HepG2 (cell line): ENCODE results near the gene GCN1. TPM values are rescaled to one million over a fixed set of nuclear protein-coding genes. Genes with fewer than 3 reads are reported as not detected.

Source experiments
- ELF3 ChIP-seq: IDR thresholded peaks from 2 replicates; pipeline ENCODE4 v1.6.1; 2016; ENCODE audit warnings: missing genetic modification reagents, missing compliant biosample characterization
- ERF ChIP-seq: IDR thresholded peaks from 2 replicates; pipeline ENCODE4 v1.6.1; 2018; ENCODE audit warnings: missing biosample characterization, missing genetic modification reagents
- FIP1L1 ChIP-seq: fragments of 200-400 bp; formaldehyde crosslinking; IDR thresholded peaks from 2 replicates; pipeline ENCODE4 v1.6.1; 2018; ENCODE audit warnings: low read depth, mild to moderate bottlenecking, low read length, moderate library complexity, borderline replicate concordance; ENCODE audit not compliant: insufficient read depth
- FOSL2 ChIP-seq: sonication (generic); formaldehyde crosslinking; IDR thresholded peaks from 2 replicates; pipeline ENCODE4 v1.4.0; 2020; ENCODE audit warnings: missing genetic modification reagents
- FOXK1 ChIP-seq: sonication (generic); formaldehyde crosslinking; IDR thresholded peaks from 2 replicates; pipeline ENCODE4 v1.4.0; 2020; ENCODE audit warnings: low read depth, missing genetic modification reagents, borderline replicate concordance
- HDAC2 ChIP-seq: sonication (generic); formaldehyde crosslinking; IDR thresholded peaks from 2 replicates; pipeline ENCODE4 v1.4.0; 2020; ENCODE audit warnings: missing genetic modification reagents
- HNRNPUL1 ChIP-seq: fragments of 200-400 bp; formaldehyde crosslinking; IDR thresholded peaks from 2 replicates; pipeline ENCODE4 v1.6.1; 2017; ENCODE audit warnings: low read depth, mild to moderate bottlenecking, low read length, moderate library complexity
- KMT2A ChIP-seq: sonication (generic); formaldehyde crosslinking; IDR thresholded peaks from 2 replicates; pipeline ENCODE4 v1.4.0; 2020; ENCODE audit warnings: missing genetic modification reagents
- MBNL3 ChIP-seq: fragments of 250-450 bp; sonication (Bioruptor Pico); conservative IDR thresholded peaks from 2 replicates; pipeline ENCODE4 v1.8.0; 2022; ENCODE audit warnings: mild to moderate bottlenecking, inconsistent platforms
- NFKB2 ChIP-seq: sonication (generic); formaldehyde crosslinking; IDR thresholded peaks from 2 replicates; pipeline ENCODE4 v1.4.0; 2020; ENCODE audit warnings: missing genetic modification reagents, borderline replicate concordance
- PHF21A ChIP-seq: sonication (generic); formaldehyde crosslinking; IDR thresholded peaks from 2 replicates; pipeline ENCODE4 v1.5.0; 2020; ENCODE audit warnings: mild to moderate bottlenecking, missing genetic modification reagents
- SALL2 ChIP-seq: sonication (generic); formaldehyde crosslinking; IDR thresholded peaks from 2 replicates; pipeline ENCODE4 v1.8.1; 2023; ENCODE audit warnings: mild to moderate bottlenecking, missing genetic modification reagents, inconsistent platforms
- SMAD1 ChIP-seq: sonication (generic); formaldehyde crosslinking; IDR thresholded peaks from 2 replicates; pipeline ENCODE4 v1.4.0; 2020; ENCODE audit warnings: missing genetic modification reagents, low read depth, mild to moderate bottlenecking, borderline replicate concordance
- SMAD9 ChIP-seq: sonication (generic); formaldehyde crosslinking; IDR thresholded peaks from 2 replicates; pipeline ENCODE4 v1.5.1; 2020; ENCODE audit warnings: mild to moderate bottlenecking, missing genetic modification reagents
- STAG1 ChIP-seq: sonication (generic); formaldehyde crosslinking; IDR thresholded peaks from 2 replicates; pipeline ENCODE4 v1.4.0; 2020; ENCODE audit warnings: missing genetic modification reagents
- TAF15 ChIP-seq: fragments of 200-400 bp; formaldehyde crosslinking; IDR thresholded peaks from one replicate; pipeline ENCODE4 v1.6.1; 2018; ENCODE audit warnings: mild to moderate bottlenecking, low read depth, low read length; ENCODE audit not compliant: poor library complexity, severe bottlenecking
- TSC22D2 ChIP-seq: sonication (generic); formaldehyde crosslinking; IDR thresholded peaks from 2 replicates; pipeline ENCODE4 v1.5.1; 2020; ENCODE audit warnings: missing genetic modification reagents, mild to moderate bottlenecking, borderline replicate concordance
- ZFP1 ChIP-seq: IDR thresholded peaks from 2 replicates; pipeline ENCODE4 v1.6.1; 2016
- ZFP36L2 ChIP-seq: sonication (generic); formaldehyde crosslinking; IDR thresholded peaks from 2 replicates; pipeline ENCODE4 v1.4.0; 2020; ENCODE audit warnings: missing genetic modification reagents
- ZFY ChIP-seq: sonication (generic); formaldehyde crosslinking; IDR thresholded peaks from 2 replicates; pipeline ENCODE4 v1.4.0; 2020; ENCODE audit warnings: missing genetic modification reagents
- ZNF207 ChIP-seq: fragments of 450-650 bp; IDR thresholded peaks from 2 replicates; pipeline ENCODE4 v1.6.1; 2016; ENCODE audit warnings: antibody characterized with exemption, borderline replicate concordance
- ZNF225 ChIP-seq: sonication (generic); formaldehyde crosslinking; IDR thresholded peaks from 2 replicates; pipeline ENCODE4 v1.4.0; 2020; ENCODE audit warnings: mild to moderate bottlenecking, missing genetic modification reagents
- ZNF263 ChIP-seq: sonication (generic); formaldehyde crosslinking; IDR thresholded peaks from 2 replicates; pipeline ENCODE4 v1.4.0; 2020; ENCODE audit warnings: missing genetic modification reagents
- ZNF331 ChIP-seq: sonication (generic); formaldehyde crosslinking; IDR thresholded peaks from 2 replicates; pipeline ENCODE4 v1.4.0; 2020; ENCODE audit warnings: missing genetic modification reagents
- ZNF652 ChIP-seq: IDR thresholded peaks from 2 replicates; pipeline ENCODE4 v1.6.1; 2016; ENCODE audit warnings: low read depth, borderline replicate concordance
- ZSCAN9 ChIP-seq: IDR thresholded peaks from 2 replicates; pipeline ENCODE4 v1.6.1; 2016; ENCODE audit warnings: borderline replicate concordance
- ZZZ3 ChIP-seq: sonication (generic); formaldehyde crosslinking; IDR thresholded peaks from 2 replicates; pipeline ENCODE4 v1.4.0; 2020; ENCODE audit warnings: missing genetic modification reagents, mild to moderate bottlenecking, borderline replicate concordance
- polyA plus RNA-seq, 8 experiments: library from polyadenylated mRNA; depleted of rRNA in 3 of 8; stranded (reverse) in 7 of 8; unstranded in 1 of 8; fragments of >200 nt; fragmentation: Illumina TruSeq in 4 of 8; extraction: Trizol in 4 of 8; gene quantifications; 2 replicates each; pipeline versions ENCODE4 v1.2.1 to v1.2.3, GENCODE V29; 2011 to 2016; ENCODE audit warnings: low read depth in 4 of 8, missing spikeins in 1 of 8, mixed read lengths in 1 of 8; ENCODE audit not compliant: insufficient read depth in 1 of 8
- total RNA-seq, 5 experiments: library from RNA; depleted of rRNA; stranded (reverse); fragments of >200 nt; fragmentation: Illumina TruSeq; extraction: Trizol; gene quantifications; 2 replicates each; pipeline ENCODE4 v1.2.3, GENCODE V29; 2016; ENCODE audit warnings: low read depth in 1 of 5
- TF ChIP-seq, protein P1 (sequence below): sonication (generic); formaldehyde crosslinking; conservative IDR thresholded peaks from 2 replicates; pipeline ENCODE4 v1.4.0; 2020; ENCODE audit warnings: missing genetic modification reagents
- TF ChIP-seq, protein P2 (sequence below): sonication (generic); formaldehyde crosslinking; IDR thresholded peaks from 2 replicates; pipeline ENCODE4 v1.8.0; 2023; ENCODE audit warnings: mild to moderate bottlenecking, missing genetic modification reagents
- TF ChIP-seq, protein P3 (sequence below): IDR thresholded peaks from 2 replicates; pipeline ENCODE4 v1.6.1; 2018; ENCODE audit warnings: missing genetic modification reagents

Gene GCN1
- total and polyA plus RNA-seq, 2 of the 13 experiments (the other 11 are each of a cell fraction or from before 2014, with no cell fraction given): 58.2 to 83.0 TPM

DNA sequence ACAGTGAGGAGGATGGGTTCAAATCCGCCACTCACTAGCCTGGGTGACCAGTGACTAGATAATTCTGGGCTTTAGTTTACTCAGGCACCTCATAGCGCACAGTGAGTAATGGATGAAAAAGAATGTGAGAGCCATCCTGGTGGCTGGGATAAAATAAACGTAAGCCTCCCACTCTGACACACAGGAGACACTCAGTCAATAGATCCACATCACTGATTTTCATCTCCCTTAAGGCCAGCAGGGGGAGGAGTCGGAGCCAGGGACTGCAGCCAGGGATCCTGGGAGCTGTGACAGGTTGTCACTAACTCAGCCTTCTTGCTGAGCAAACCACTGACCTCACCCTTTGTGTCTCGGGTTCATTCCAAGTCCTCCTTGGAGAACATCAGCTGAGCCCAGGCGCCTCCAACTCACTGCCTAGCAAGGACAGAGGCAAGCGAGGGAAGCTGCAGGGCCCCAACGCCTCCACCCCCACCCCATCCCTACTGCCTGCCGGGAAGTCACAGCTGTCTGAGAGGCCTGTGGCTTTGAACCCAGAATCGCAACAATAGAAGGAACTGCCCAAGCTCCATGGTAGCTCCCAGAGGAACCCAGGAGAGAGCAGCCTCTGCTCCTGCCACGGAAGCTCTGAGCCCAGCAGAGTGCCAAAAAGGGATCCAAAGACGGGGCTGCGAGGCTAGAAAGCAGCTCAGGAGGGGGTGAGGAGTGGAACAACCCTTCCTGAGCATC is 40.3 kb upstream of the GCN1 start (continued):
- TF ChIP-seq NFKB2 (CRISPR knock-in tag) (0 out of 2 replicates have a peak, but pooled peaks have one; percentile 39), ZNF263 (CRISPR knock-in tag) (peak; percentile 72), FOXK1 (CRISPR knock-in tag) (no peak), SMAD1 (no peak), STAG1 (CRISPR knock-in tag) (peak; percentile 49), ZFP1 (no peak), HNRNPUL1 (no peak), ERF (CRISPR knock-in tag) (peak; percentile 44; the same call in 1 of the 2 replicates), TAF15 (no peak), KMT2A (CRISPR knock-in tag) (no peak), MBNL3 (CRISPR knock-in tag) (no peak), SALL2 (0 out of 2 replicates have a peak, but pooled peaks have one; percentile 30), ZSCAN9 (no peak), ZNF207 (no peak), SMAD9 (CRISPR knock-in tag) (no peak), ZNF331 (CRISPR knock-in tag) (peak; percentile 44; the same call in 1 of the 2 replicates), FIP1L1 (no peak), ELF3 (CRISPR knock-in tag) (no peak), ZNF225 (CRISPR knock-in tag) (no peak), ZNF652 (0 out of 2 replicates have a peak, but pooled peaks have one; percentile 8), ZZZ3 (CRISPR knock-in tag) (no peak), ZFY (CRISPR knock-in tag) (peak; percentile 35; the same call in 1 of the 2 replicates), PHF21A (CRISPR knock-in tag) (no peak), FOSL2 (CRISPR knock-in tag) (peak; percentile 47), TSC22D2 (CRISPR knock-in tag) (no peak), ZFP36L2 (CRISPR knock-in tag) (no peak), HDAC2 (CRISPR knock-in tag) (0 out of 2 replicates have a peak, but pooled peaks have one; percentile 8)
- TF ChIP-seq, protein P1, sequence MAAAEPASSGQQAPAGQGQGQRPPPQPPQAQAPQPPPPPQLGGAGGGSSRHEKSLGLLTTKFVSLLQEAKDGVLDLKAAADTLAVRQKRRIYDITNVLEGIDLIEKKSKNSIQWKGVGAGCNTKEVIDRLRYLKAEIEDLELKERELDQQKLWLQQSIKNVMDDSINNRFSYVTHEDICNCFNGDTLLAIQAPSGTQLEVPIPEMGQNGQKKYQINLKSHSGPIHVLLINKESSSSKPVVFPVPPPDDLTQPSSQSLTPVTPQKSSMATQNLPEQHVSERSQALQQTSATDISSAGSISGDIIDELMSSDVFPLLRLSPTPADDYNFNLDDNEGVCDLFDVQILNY (CRISPR knock-in tag): no peak
- TF ChIP-seq, protein P2, sequence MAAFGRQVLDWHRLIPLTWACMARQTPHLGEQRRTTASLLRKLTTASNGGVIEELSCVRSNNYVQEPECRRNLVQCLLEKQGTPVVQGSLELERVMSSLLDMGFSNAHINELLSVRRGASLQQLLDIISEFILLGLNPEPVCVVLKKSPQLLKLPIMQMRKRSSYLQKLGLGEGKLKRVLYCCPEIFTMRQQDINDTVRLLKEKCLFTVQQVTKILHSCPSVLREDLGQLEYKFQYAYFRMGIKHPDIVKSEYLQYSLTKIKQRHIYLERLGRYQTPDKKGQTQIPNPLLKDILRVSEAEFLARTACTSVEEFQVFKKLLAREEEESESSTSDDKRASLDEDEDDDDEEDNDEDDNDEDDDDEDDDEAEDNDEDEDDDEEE: 0 out of 2 replicates have a peak, but pooled peaks have one; percentile 40
- TF ChIP-seq, protein P3, sequence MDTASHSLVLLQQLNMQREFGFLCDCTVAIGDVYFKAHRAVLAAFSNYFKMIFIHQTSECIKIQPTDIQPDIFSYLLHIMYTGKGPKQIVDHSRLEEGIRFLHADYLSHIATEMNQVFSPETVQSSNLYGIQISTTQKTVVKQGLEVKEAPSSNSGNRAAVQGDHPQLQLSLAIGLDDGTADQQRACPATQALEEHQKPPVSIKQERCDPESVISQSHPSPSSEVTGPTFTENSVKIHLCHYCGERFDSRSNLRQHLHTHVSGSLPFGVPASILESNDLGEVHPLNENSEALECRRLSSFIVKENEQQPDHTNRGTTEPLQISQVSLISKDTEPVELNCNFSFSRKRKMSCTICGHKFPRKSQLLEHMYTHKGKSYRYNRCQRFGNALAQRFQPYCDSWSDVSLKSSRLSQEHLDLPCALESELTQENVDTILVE: no peak
